NCI-H446 (cell line): Measurements from ENCODE around the gene ASB6.
A peak's percentile ranks its signal among the peaks of the same experiment; 100 is the strongest.
"Not testable (repeated sequence)": the region's sequence is repeated elsewhere in the genome, so short reads cannot be mapped to it uniquely, and the experiment has no call there.

Experiments used
- DNase-seq, 2 experiments: peaks; one replicate each; lab custom pipeline; 2025; lab: John Stamatoyannopoulos, UW

Gene ASB6

GRCh38 chr9:129643706-129644105 lies 1.8 kb upstream of the ASB6 start:
- DNase-seq, result no peak

DNA sequence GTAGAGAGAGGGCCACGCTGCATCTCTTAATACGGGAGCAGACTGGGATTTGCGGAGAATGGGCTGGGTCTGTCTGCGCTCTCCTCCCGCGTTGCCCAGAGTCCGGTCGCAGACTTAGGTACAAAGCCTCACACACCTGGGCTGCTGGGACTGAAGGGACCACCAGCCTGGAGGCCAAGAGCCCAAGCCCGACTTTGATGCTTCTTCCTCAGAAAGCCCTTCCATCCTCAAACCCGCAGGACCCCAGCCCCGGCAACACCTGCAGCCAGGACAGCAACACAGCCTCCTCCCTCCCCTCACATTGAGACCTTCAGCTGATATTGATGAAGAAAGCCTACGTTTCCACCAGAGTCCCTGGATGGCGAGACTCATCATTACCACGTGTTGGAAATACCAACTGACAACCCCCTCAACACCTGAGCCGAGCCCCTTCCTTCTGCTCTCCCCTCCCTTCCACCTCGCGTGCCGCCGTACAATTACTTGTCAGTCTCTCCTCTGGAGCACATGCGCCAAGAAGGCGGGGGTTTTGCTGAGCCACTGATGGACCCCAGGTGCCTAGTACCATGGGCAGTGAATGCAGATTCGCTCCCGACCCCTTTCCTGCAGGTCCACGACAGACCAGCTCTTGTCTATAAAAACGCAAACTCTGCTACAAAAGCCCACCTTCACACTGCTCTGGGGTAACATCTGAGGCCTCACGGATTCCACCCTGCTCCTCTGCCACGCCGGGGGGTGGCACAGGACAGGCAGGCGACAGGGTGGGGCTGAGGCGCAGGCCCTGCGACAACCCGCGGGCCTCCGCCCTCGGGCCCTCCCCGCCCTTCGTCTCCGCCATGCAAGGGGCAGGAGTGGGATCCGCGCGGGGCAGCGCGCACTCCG lies 841 bp downstream of the ASB6 start:
- no peak for DNase-seq

DNA sequence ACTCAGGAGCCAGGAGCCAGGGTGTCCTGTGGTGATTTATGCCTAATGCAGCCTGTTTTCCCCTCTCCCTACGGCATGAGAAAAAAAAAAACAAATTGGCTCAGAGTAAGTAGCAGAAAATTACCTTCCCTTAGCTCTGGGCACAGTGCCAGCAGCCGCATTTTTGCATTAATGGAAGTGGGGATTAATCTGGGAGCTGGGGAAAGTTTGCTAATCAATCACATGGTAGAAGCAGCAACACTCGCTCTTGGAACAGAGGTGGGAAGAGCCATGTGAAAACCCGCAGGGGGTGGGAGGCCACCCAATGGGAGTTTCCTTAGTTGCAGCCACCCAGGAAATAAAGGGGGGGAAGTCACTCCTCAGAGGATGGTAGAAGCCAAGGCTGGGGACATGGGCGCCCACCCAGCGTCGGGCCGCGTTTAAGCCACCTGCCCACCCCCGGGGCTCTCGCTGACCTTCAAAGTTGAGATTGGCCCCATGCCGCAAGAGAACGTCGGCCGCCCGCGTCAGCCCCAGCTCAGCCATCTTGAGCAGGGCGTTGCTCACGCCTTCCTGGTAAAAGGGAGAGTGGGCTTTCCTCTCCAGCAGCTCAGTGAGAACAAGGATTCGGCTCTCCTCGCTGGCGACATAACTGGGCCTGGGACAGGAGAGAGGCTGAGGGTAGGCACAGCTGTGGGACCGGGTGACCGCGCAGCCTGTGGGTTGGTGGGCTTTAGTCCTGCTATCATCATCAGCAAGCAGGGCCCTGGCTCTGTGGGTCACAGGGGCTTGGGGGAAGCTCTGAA lies 1.7 kb downstream of the ASB6 start:
- DNase-seq, result peak in 1 of 2 experiments; percentile 13

GRCh38 chr9:129639756-129640085 lies 2.2 kb downstream of the ASB6 start:
- DNase-seq, result no peak

DNA sequence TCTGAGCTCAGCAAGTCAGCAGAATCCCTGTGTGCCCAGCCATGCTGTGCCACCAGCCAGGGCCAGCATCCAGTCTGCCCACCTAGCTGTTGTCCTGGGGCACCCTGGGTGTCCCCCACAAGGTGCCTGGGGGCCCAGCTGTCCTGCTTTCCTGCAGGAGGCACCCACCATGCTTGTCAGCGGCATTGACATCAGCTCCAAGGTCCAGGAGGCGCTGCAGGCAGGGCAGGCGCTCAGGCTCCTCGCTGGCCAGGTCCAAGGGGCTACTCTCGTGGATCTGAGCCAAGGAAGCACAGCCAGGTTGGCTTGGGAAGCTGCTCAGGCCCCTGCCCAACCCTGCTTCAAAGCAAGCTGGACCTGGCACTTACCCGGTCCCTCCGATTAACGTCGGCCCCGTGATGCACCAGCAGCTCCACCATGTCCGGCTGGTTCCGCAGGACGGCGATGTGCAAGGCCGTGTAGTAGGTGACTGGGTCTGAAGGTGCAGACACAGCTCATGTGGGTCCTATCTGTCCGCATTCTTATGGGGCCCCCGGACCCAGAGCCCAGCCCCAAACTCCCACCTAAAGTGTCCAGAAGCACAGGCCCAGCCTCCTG lies 2.8 kb downstream of the ASB6 start:
- DNase-seq, result no peak

GRCh38 chr9:129637673-129638439 lies 4.1 kb downstream of the ASB6 start:
- no peak for DNase-seq

GRCh38 chr9:129637102-129637501 lies 4.8 kb downstream of the ASB6 start:
- DNase-seq, result no peak

- DNase-seq, result not testable (repeated sequence)
Observed at GRCh38 chr9:129636343-129636742, 5.6 kb downstream of the ASB6 start.

DNA sequence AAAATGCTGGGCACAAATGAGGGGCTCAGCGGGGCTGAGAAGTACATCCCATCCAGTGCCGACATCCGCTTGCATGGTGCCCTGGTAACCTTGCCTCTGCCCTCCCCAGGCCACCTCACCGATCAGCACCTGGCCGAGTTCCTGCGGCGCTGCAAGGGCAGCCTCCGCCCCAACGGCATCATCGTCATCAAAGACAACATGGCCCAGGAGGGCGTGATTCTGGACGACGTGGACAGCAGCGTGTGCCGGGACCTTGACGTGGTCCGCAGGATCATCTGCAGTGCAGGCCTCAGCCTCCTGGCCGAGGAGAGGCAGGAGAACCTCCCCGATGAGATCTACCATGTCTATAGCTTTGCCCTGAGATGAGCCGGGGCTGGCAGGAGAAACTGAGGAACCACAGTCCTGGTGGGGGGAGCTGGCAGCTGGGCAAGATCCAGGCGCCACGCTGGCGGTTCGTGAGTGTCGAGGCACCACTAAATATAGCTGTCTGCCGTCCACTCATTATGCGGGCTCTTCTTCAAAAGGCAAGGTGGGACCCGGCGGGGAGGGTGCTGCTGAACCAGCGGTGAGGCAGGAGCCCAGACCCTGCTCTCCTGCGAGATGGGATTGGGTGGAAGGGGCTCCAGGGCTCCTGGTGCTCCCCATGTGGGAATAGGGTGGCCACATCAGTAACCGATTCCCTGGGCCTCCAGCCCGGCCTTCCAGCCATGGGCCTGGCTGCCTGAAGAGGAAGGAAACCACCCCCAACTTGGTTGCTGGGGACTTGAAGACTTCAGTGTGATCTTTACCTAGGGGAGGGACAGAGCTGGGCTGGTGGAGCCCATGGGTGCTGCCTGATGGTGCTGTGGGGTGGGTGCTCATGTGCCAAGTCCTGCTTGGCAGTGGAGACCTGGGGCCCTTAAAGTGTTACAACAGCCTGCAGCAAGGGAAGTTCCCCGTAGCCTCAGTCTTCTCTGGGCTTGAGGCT lies 6.6 kb downstream of the ASB6 start:
- DNase-seq, result no peak

GRCh38 chr9:129633848-129634247 lies 8.1 kb downstream of the ASB6 start:
- no peak for DNase-seq

GRCh38 chr9:129633207-129633606 lies 8.7 kb downstream of the ASB6 start:
- DNase-seq, result no peak

GRCh38 chr9:129632460-129632859 lies 9.5 kb downstream of the ASB6 start:
- no peak for DNase-seq

- no peak for DNase-seq
Observed at GRCh38 chr9:129631674-129632129, 10.2 kb downstream of the ASB6 start.

GRCh38 chr9:129630967-129631673 lies 10.8 kb downstream of the ASB6 start:
- DNase-seq, result no peak

GRCh38 chr9:129629251-129629820 lies 12.6 kb downstream of the ASB6 start:
- no peak for DNase-seq

GRCh38 chr9:129628709-129629108 lies 13.2 kb downstream of the ASB6 start:
- DNase-seq, result no peak

DNA sequence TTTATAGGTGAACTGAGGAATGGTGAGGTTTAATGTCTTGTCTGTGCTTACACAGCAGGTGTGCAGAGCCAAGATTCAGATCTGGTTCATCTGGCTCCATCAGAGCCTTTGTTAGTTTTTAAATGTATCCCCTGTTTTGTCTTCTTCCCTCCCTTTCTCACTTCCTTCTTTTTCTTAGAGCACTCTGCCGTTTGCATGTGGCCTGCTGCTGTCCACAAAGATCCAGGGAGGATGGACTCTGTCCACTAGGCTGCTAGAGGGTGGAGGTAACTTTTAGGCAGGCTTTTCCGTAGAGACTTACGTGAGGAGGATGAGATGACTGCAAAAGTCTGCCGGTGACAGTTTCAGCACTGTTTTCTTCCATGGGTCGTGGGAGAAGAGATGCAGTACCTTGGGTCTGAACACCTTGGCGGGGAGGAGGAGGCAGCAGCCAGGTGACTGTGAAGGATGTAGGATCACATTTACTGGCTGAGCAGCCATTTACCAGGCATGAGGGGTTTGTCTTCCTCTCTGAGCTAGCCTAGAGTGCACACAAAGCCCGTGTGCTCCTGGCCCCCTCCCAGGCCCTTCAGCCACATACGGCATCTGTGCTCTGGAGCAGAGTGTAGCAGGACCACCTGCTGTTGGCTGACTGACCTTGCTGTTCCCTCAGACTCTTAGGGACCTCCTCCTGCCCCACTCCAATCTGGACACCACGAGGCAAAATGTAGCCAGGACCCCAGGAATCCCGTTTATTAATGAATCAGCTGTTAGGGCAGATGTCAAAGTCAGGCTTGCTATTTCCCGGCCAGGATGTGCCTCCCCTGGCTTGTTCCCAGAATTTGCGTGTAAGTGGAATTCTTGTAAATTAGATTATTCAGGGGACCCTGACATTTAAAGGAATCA lies 14.2 kb downstream of the ASB6 start:
- DNase-seq, result peak in 1 of 2 experiments; percentile 28

GRCh38 chr9:129626625-129627284 lies 15.2 kb downstream of the ASB6 start:
- DNase-seq, result no peak
